ENCODE results near the gene SEMA6D.
"Not testable (repeated sequence)": the region's sequence is repeated elsewhere in the genome, so short reads cannot be mapped to it uniquely, and the experiment has no call there.

SEMA6D gene

GRCh38 chr15:47718497-47719437 lies 1.5 kb downstream of the SEMA6D start:
- DNase-seq = no peak

GRCh38 chr15:47719730-47720129 lies 2.4 kb downstream of the SEMA6D start:
- DNase-seq = no peak

GRCh38 chr15:47720555-47720954 lies 3.2 kb downstream of the SEMA6D start:
- no peak for DNase-seq

- peak; percentile 77 for DNase-seq
These were observed 4.4 kb downstream of the SEMA6D start for GRCh38 chr15:47721676-47722075.

- DNase-seq = no peak
These were observed 7.0 kb downstream of the SEMA6D start for GRCh38 chr15:47724346-47724745.

GRCh38 chr15:47725051-47725450 lies 7.7 kb downstream of the SEMA6D start:
- no peak for DNase-seq

GRCh38 chr15:47725906-47726305 lies 8.6 kb downstream of the SEMA6D start:
- peak; percentile 71 for DNase-seq

GRCh38 chr15:47726399-47726823 lies 9.1 kb downstream of the SEMA6D start:
- DNase-seq = no peak

- no peak for DNase-seq
These were observed 9.8 kb downstream of the SEMA6D start for GRCh38 chr15:47727137-47727536.

- DNase-seq = no peak
These were observed 10.4 kb downstream of the SEMA6D start for GRCh38 chr15:47727676-47728075.

GRCh38 chr15:47728426-47728825 lies 11.1 kb downstream of the SEMA6D start:
- DNase-seq = no peak

- no peak for DNase-seq
These were observed 11.6 kb downstream of the SEMA6D start for GRCh38 chr15:47728886-47729285.

GRCh38 chr15:47731230-47731629 lies 13.9 kb downstream of the SEMA6D start:
- DNase-seq = no peak

GRCh38 chr15:47732248-47732647 lies 14.9 kb downstream of the SEMA6D start:
- DNase-seq = no peak

- DNase-seq = no peak
These were observed 15.8 kb downstream of the SEMA6D start for GRCh38 chr15:47733085-47733484.

- DNase-seq = no peak
These were observed 19.0 kb downstream of the SEMA6D start for GRCh38 chr15:47736143-47736786.

- DNase-seq = no peak
These were observed 20.2 kb downstream of the SEMA6D start for GRCh38 chr15:47737477-47737876.

- not testable (repeated sequence) for DNase-seq
These were observed 21.0 kb downstream of the SEMA6D start for GRCh38 chr15:47738144-47738825.

- no peak for DNase-seq
These were observed 23.8 kb downstream of the SEMA6D start for GRCh38 chr15:47741082-47741481.

GRCh38 chr15:47741907-47742306 lies 24.6 kb downstream of the SEMA6D start:
- DNase-seq = no peak

- no peak for DNase-seq
These were observed 25.0 kb downstream of the SEMA6D start for GRCh38 chr15:47742334-47742733.

- no peak for DNase-seq
These were observed 25.4 kb downstream of the SEMA6D start for GRCh38 chr15:47742742-47743141.

GRCh38 chr15:47743385-47743784 lies 26.1 kb downstream of the SEMA6D start:
- DNase-seq = no peak

- no peak for DNase-seq
These were observed 26.6 kb downstream of the SEMA6D start for GRCh38 chr15:47743886-47744285.

All from NCI-H1694 treated with DMSO at 0.1 percent for 48 hours (cell line).